Colonic mucosa (tissue), 4 donors: ENCODE measurements around the gene KCTD11. TPM values are rescaled to one million over a fixed set of nuclear protein-coding genes. Genes with fewer than 3 reads are reported as not detected.

Source experiments
- DNase-seq: peaks from one replicate; pipeline ENCODE4 v3.0.0-alpha.2; 2020
- H3K27ac ChIP-seq: fragments of 200-600 bp; one replicate; pipeline ENCODE4 v1.8.0; 2021
- H3K27me3 ChIP-seq: fragments of 200-600 bp; one replicate; pipeline ENCODE4 v1.8.0; 2021
- H3K36me3 ChIP-seq: fragments of 200-600 bp; one replicate; pipeline ENCODE4 v1.8.0; 2021
- H3K4me1 ChIP-seq: fragments of 200-600 bp; one replicate; pipeline ENCODE4 v1.8.0; 2021; ENCODE audit warnings: mild to moderate bottlenecking
- H3K4me3 ChIP-seq: fragments of 200-600 bp; one replicate; pipeline ENCODE4 v1.8.0; 2021
- H3K9ac ChIP-seq, 2 donors: one replicate each; pipeline ENCODE4 v1.7.0; 2013; ENCODE audit warnings: control low read depth in 2 of 2, low read depth in 2 of 2, low read length in 2 of 2
- H3K9me3 ChIP-seq: fragments of 200-600 bp; one replicate; pipeline ENCODE4 v1.8.0; 2021
- CTCF ChIP-seq: fragments of 200-600 bp; IDR thresholded peaks from one replicate; pipeline ENCODE4 v1.8.0; 2022; ENCODE audit warnings: antibody characterized with exemption, mild to moderate bottlenecking
- intact Hi-C: fragments of 100-400 bp; cut with DNase I; formaldehyde crosslinking; loops from one replicate; pipeline ENCODE4 v1.14.1; 2022
- total RNA-seq, 2 donors: library from RNA; stranded (reverse); fragmentation: NEBNext Ultra II Directional in 1 of 2; extraction: Animal tissue kit (Norgen Biotek cat#: 25700) in 1 of 2; gene quantifications; one replicate each; pipeline ENCODE4 v1.2.1, GENCODE V29; 2021
- donor health status: healthy.
- donor health status: DM: no; HTN: no; CAD: no.
- donor health status: DM: no; HTN: no; CAD: no.

Gene KCTD11
- total RNA-seq, 2 donors from 2014 or later: 5.6 to 12.6 TPM

GRCh38 chr17:7318121-7318860 lies 33.7 kb upstream of the KCTD11 start:
- intact Hi-C loops: no loop called here
- H3K4me3 ChIP-seq: no peak overlapping the region
- TF ChIP-seq CTCF: no peak
- no peak overlapping the region for H3K9ac ChIP-seq
- no peaks in the 10 kb centered on the region for H3K27me3 ChIP-seq
- H3K27ac ChIP-seq: no peak overlapping the region
- no peak for DNase-seq
- H3K4me1 ChIP-seq: peaks cover 13% of the 10 kb centered on the region
- H3K36me3 ChIP-seq: peaks cover 25% of the 10 kb centered on the region
- H3K9me3 ChIP-seq: no peaks in the 10 kb centered on the region

GRCh38 chr17:7321466-7321865 lies 30.5 kb upstream of the KCTD11 start:
- H3K27ac ChIP-seq: no peak overlapping the region
- H3K27me3 ChIP-seq: no peaks in the 10 kb centered on the region
- no peaks in the 10 kb centered on the region for H3K9me3 ChIP-seq
- peaks cover 18% of the 10 kb centered on the region for H3K36me3 ChIP-seq
- H3K4me3 ChIP-seq: no peak overlapping the region
- H3K4me1 ChIP-seq: no peaks in the 10 kb centered on the region
- no peak for DNase-seq
- no peak overlapping the region for H3K9ac ChIP-seq
- intact Hi-C loops: no loop called here
- TF ChIP-seq CTCF: no peak

GRCh38 chr17:7322520-7323194 lies 29.3 kb upstream of the KCTD11 start:
- DNase-seq: no peak
- Histone ChIP-seq H3K9ac (no peak overlapping the region), H3K36me3 (peaks cover 18% of the 10 kb centered on the region), H3K27ac (no peak overlapping the region), H3K4me1 (peaks cover 2% of the 10 kb centered on the region), H3K4me3 (no peak overlapping the region), H3K9me3 (no peaks in the 10 kb centered on the region), H3K27me3 (no peaks in the 10 kb centered on the region)
- no peak for TF ChIP-seq CTCF
- intact Hi-C loops: no loop called here

- Histone ChIP-seq H3K27me3 (no peaks in the 10 kb centered on the region), H3K9ac (no peak overlapping the region), H3K27ac (no peak overlapping the region), H3K9me3 (no peaks in the 10 kb centered on the region), H3K36me3 (peaks cover 18% of the 10 kb centered on the region), H3K4me1 (peaks cover 10% of the 10 kb centered on the region), H3K4me3 (no peak overlapping the region)
- intact Hi-C loops: no loop called here
- DNase-seq: peak; percentile 53
- TF ChIP-seq CTCF: peak; percentile 77
Measured at GRCh38 chr17:7323731-7324437, 28.1 kb upstream of the KCTD11 start.

- intact Hi-C loops: no loop called here
- no peaks in the 10 kb centered on the region for H3K27me3 ChIP-seq
- no peak overlapping the region for H3K27ac ChIP-seq
- H3K4me3 ChIP-seq: no peak overlapping the region
- no peak for DNase-seq
- H3K36me3 ChIP-seq: peaks cover 18% of the 10 kb centered on the region
- H3K9ac ChIP-seq: no peak overlapping the region
- H3K9me3 ChIP-seq: no peaks in the 10 kb centered on the region
- H3K4me1 ChIP-seq: peaks cover 10% of the 10 kb centered on the region
- TF ChIP-seq CTCF: no peak
Measured at GRCh38 chr17:7324438-7324779, 27.6 kb upstream of the KCTD11 start.
